ENCODE data around the gene SLC16A8. TPM values are rescaled to one million over a fixed set of nuclear protein-coding genes. Genes with fewer than 3 reads are reported as not detected.
A peak's percentile ranks its signal among the peaks of the same experiment; 100 is the strongest.

Gene SLC16A8
- total and polyA plus RNA-seq, 9 donors: 0.39 to 0.52 TPM; not detected in 7

DNA sequence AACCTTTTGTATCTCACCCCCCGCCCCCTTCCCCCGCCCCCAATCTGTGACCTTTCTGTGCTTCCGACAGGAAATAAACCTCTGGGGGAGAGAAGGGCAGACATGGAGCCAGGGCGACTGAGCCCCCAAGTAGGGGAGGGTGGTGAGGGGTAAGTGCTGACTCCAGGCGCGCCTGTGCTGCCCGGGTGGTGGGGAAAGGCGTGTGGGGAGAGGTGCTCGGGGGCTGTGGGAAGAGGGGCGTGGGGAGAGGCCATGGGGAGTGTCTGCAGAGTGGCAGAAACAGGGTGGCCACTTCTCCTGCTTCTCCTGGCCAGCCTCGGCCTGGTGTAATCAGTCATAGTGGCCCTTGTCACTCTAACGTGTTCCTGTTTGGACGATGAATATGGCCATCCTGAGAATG lies 8.0 kb downstream of the SLC16A8 start:
- no peak overlapping the region for H3K27ac ChIP-seq
- H3K4me3 ChIP-seq: no peak overlapping the region
- WGBS, 3 donors: 86 to 92% (median 87%) methylated on average over 13 of the region's 13 CpGs
- H3K27me3 ChIP-seq: no peaks in the 10 kb centered on the region
- TF ChIP-seq POLR2A (IDR thresholded peaks at IDR 0.05) (no peak), EP300 (IDR thresholded peaks at IDR 0.05) (no peak), CTCF (IDR thresholded peaks at IDR 0.05) (no peak)
- intact Hi-C loops (cut with DNase I): loop anchor here in 1 of 4 donors (10.0 kb wide), 1 partner anchor 169 kb away; no protein-coding TSS in a partner anchor
- no peaks in the 10 kb centered on the region for H3K9me3 ChIP-seq
- peaks cover 2% of the 10 kb centered on the region for H3K4me1 ChIP-seq (ENCODE audit: insufficient read depth)
- DNase-seq: no peak
- H3K36me3 ChIP-seq: no peaks in the 10 kb centered on the region

DNA sequence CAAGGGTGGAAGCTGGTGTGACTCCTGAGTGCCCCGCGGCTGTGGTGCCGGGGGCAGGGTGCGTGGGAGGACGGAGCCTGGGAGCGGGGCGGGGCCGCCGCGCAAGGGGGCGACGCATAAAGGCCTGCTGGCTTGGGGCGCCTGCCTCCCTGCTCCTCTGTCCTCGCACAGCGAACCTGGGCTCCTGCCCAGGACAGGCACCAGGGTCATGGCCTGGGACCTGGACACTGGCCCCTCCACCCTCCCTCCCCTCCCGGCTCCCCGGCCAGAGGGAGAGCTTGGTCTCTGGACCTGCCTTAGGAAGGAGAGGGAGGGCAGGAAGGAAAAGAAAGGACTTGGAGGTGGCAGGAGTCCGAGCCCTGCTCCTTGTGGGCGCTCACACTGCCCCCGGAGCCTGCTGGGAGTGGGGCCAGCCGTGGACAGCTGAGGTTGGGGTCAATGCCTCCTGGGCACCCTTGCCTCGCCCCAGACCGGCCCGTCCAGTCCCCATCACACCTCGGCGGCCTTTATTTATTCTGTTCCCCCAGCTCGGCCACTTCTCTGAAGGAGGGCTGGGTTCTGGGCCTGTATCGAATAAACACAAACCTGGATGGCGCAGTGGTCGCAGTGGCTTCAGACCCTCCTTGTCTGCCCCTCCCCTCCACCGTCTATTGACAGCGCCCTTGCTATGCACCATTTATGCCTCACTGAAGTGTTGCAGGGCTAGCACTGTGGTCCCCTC lies 8.7 kb downstream of the SLC16A8 start:
- intact Hi-C loops (cut with DNase I): loop anchor here in 1 of 4 donors (10.0 kb wide), 1 partner anchor 170 kb away; no protein-coding TSS in a partner anchor
- Histone ChIP-seq H3K9me3 (no peaks in the 10 kb centered on the region), H3K27ac (no peak overlapping the region), H3K4me1 (ENCODE audit: insufficient read depth) (no peaks in the 10 kb centered on the region), H3K4me3 (no peak overlapping the region), H3K36me3 (no peaks in the 10 kb centered on the region), H3K27me3 (no peaks in the 10 kb centered on the region)
- no peak for TF ChIP-seq POLR2A (IDR thresholded peaks at IDR 0.05)
- no peak for TF ChIP-seq CTCF (IDR thresholded peaks at IDR 0.05)
- peak in 1 of 5 donors; percentile 21 for DNase-seq
- WGBS, 3 donors: 83 to 90% (median 86%) methylated on average over 32 of the region's 32 CpGs

DNA sequence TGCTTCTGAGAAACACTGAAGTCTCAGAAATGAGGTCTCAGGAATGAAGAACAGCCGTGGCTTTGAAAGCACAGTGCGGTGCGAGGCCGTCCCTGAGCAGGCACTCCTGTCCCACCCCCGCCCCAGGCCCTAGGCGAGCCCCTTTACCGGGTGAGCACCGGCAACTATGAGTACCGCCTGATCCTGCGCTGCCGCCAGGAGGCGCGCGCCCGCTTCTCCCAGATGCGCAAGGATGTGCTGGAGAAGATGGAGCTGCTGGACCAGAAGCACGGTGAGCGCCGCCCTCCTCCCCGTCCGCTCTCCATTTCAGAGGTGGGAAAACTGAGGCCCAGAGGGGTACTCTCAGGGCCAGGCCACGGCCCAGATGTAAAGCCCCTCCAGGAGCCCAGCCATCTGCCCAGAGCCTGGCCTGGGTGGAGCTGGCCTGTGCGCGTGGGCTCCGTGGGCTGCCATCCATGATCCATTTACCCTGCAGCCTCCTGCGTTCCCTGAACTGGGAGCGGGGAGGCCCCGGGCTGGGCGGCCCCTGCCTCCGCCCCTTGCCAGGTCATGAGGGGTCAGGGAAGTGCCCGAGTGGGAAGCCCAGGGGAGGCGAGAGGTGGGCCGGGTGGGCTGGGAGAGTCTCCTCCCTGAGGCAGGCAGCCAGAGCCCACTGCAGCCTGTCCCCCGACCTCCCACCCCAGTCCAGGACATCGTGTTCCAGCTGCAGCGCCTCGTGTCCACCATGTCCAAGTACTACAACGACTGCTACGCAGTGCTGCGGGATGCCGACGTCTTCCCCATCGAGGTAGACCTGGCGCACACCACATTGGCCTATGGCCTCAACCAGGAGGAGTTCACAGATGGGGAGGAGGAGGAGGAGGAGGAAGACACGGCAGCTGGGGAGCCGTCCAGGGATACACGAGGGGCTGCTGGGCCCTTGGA lies 9.5 kb downstream of the SLC16A8 start:
- Histone ChIP-seq H3K36me3 (no peaks in the 10 kb centered on the region), H3K4me3 (no peak overlapping the region), H3K4me1 (ENCODE audit: insufficient read depth) (no peaks in the 10 kb centered on the region), H3K27me3 (no peaks in the 10 kb centered on the region), H3K27ac (no peak overlapping the region), H3K9me3 (no peaks in the 10 kb centered on the region)
- TF ChIP-seq POLR2A (IDR thresholded peaks at IDR 0.05): no peak
- no peak for TF ChIP-seq CTCF (IDR thresholded peaks at IDR 0.05)
- TF ChIP-seq EP300 (IDR thresholded peaks at IDR 0.05): no peak
- WGBS, 3 donors: 81 to 85% (median 84%) methylated on average over 46 to 47 of the region's 47 CpGs
- intact Hi-C loops (cut with DNase I): loop anchor here in 1 of 4 donors (10.0 kb wide), 1 partner anchor 170 kb away; no protein-coding TSS in a partner anchor
- DNase-seq: no peak
